Measurements from ENCODE around the gene CZIB. TPM values are rescaled to one million over a fixed set of nuclear protein-coding genes. Genes with fewer than 3 reads are reported as not detected.

The CZIB gene
- total and polyA plus RNA-seq, 8 donors = 12.1 to 66.9 (median 18.6) TPM

DNA sequence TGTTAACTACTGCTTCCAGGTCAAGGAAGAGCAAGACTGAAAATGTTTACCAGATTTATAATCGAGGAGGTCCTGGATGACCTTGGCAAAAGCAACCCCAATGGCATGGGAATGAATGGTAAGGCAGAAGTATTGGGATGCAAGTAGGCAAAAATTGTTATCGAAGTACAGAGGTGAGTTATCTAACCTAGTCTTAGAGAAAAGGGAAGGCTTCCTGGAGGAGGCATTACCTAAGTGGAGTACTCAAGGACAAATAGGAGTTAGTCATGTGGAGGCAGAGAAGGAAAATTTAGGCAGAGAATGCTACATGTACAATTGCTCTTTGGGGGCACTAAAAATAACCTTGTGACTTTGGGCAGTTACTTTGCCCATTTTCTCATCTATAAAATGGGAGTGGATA lies 21.4 kb upstream of the CZIB start:
- ATAC-seq (no peak), FAIRE-seq (no peak), DNase-seq (no peak)
- peaks cover 4 to 11% (median 5%) of the 10 kb centered on the region in 3 donors for H3K4me1 ChIP-seq
- no peaks in the 10 kb centered on the region for H3K36me3 ChIP-seq
- WGBS, 2 donors = 64 to 71% methylated on average over 2 of the region's 2 CpGs
- no peak overlapping the region for H3K27ac ChIP-seq
- no peaks in the 10 kb centered on the region for H3K27me3 ChIP-seq
- intact Hi-C loops (cut with DNase I) = no loop called here
- no peaks in the 10 kb centered on the region for H3K9me3 ChIP-seq
- H3K4me3 ChIP-seq = no peak overlapping the region
- TF ChIP-seq, protein P1, sequence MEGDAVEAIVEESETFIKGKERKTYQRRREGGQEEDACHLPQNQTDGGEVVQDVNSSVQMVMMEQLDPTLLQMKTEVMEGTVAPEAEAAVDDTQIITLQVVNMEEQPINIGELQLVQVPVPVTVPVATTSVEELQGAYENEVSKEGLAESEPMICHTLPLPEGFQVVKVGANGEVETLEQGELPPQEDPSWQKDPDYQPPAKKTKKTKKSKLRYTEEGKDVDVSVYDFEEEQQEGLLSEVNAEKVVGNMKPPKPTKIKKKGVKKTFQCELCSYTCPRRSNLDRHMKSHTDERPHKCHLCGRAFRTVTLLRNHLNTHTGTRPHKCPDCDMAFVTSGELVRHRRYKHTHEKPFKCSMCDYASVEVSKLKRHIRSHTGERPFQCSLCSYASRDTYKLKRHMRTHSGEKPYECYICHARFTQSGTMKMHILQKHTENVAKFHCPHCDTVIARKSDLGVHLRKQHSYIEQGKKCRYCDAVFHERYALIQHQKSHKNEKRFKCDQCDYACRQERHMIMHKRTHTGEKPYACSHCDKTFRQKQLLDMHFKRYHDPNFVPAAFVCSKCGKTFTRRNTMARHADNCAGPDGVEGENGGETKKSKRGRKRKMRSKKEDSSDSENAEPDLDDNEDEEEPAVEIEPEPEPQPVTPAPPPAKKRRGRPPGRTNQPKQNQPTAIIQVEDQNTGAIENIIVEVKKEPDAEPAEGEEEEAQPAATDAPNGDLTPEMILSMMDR (IDR thresholded peaks at IDR 0.05) = no peak

- intact Hi-C loops (cut with DNase I) = no loop called here
- FAIRE-seq = peak; percentile 66
- WGBS, 2 donors = 4% methylated on average over 63 to 64 of the region's 64 CpGs
Measured at GRCh38 chr1:53238197-53239155, 18.0 kb upstream of the CZIB start, which contains the start of gene MAGOH. Gene MAGOH, minus strand, starts transcription at chr1:53238518. Its CDS starts 70 bp downstream, at chr1:53238448.

GRCh38 chr1:53237638-53238037 lies 17.2 kb upstream of the CZIB start:
- H3K4me3 ChIP-seq = peak overlapping the region; percentile 65 to 99 (median 86)
- TF ChIP-seq, protein P1 (IDR thresholded peaks at IDR 0.05) = no peak
- FAIRE-seq (no peak), ATAC-seq (no peak), DNase-seq (no peak)
- peaks cover 0 to 21% (median 17%) of the 10 kb centered on the region in 3 donors for H3K36me3 ChIP-seq
- no peaks in the 10 kb centered on the region for H3K27me3 ChIP-seq
- no peak overlapping the region for H3K27ac ChIP-seq
- intact Hi-C loops (cut with DNase I) = no loop called here
- H3K4me1 ChIP-seq = peaks cover 5 to 16% (median 10%) of the 10 kb centered on the region in 3 donors
- H3K9me3 ChIP-seq = no peaks in the 10 kb centered on the region
- WGBS, 2 donors = 23 to 27% methylated on average over 8 of the region's 8 CpGs

More at GRCh38 chr1:53238197-53239155, 18.0 kb upstream of the CZIB start, which contains the start of gene MAGOH:
- peak; percentile 97 to 100 (median 98) for ATAC-seq
- Histone ChIP-seq H3K27me3 (no peaks in the 10 kb centered on the region), H3K9me3 (no peaks in the 10 kb centered on the region), H3K4me1 (peaks cover 5 to 16% (median 10%) of the 10 kb centered on the region in 3 donors), H3K36me3 (peaks cover 0 to 14% (median 13%) of the 10 kb centered on the region in 3 donors), H3K4me3 (peak within 1 kb of the TSS; percentile 65 to 99 (median 86)), H3K27ac (peak within 1 kb of the TSS; percentile 40 to 74 (median 68))
- DNase-seq = peak; percentile 91 to 96 (median 94)
- TF ChIP-seq, protein P1 (IDR thresholded peaks at IDR 0.05) = no peak

DNA sequence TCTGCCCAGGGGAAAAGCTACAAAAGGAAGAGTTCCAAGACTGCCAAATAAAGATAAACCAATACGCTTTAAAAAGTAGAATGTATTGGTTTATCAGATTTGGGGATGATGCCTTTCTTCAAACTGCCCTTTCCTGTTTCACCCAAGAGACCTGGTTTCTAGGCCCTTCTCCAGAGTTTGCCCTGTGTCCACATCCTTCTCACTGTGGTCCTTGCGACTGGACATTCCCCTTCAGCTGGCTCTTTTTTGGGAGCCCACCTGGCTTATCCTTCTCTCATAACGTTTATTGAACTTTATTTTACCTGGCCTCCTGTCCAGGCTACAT lies 490 bp upstream of the CZIB start:
- TF ChIP-seq, protein P1 (IDR thresholded peaks at IDR 0.05) = no peak
- H3K36me3 ChIP-seq = no peaks in the 10 kb centered on the region
- H3K4me3 ChIP-seq = peak overlapping the region; percentile 51 to 100 (median 64)
- 30 to 34% methylated on average over 3 of the region's 3 CpGs for WGBS, 2 donors
- H3K9me3 ChIP-seq = no peaks in the 10 kb centered on the region
- peak overlapping the region; percentile 82 to 98 (median 91) for H3K27ac ChIP-seq
- H3K4me1 ChIP-seq = peaks cover 0 to 10% (median 3%) of the 10 kb centered on the region in 3 donors
- no peaks in the 10 kb centered on the region for H3K27me3 ChIP-seq
- ATAC-seq (no peak), FAIRE-seq (no peak), DNase-seq (no peak)
- intact Hi-C loops (cut with DNase I) = no loop called here

All from pancreas (tissue), 10 donors.